Measurements from ENCODE around the gene CFAP299. TPM values are rescaled to one million over a fixed set of nuclear protein-coding genes. Genes with fewer than 3 reads are reported as not detected.

Gene CFAP299
- total RNA-seq, 6 experiments from 2014 or later, result not detected

GRCh38 chr4:80909938-80910337 is 574.4 kb downstream of the CFAP299 start:
- Histone ChIP-seq H3K9me3 (no peaks in the 10 kb centered on the region), H3K4me1 (no peaks in the 10 kb centered on the region), H3K4me3 (no peak overlapping the region), H3K27ac (no peak overlapping the region), H3K36me3 (no peaks in the 10 kb centered on the region), H3K27me3 (no peaks in the 10 kb centered on the region)
- no peak for DNase-seq
- WGBS (ENCODE audit: insufficient coverage, low coverage, low lambda C conversion rate, missing lambda C conversion rate), result 29% methylated on average over 1 of the region's 1 CpG
- ATAC-seq, result peak in 1 of 4 donors; percentile 80
- intact Hi-C loops (cut with DNase I), result no loop called here
- TF ChIP-seq CTCF (IDR thresholded peaks at IDR 0.05) (no peak), POLR2A (IDR thresholded peaks at IDR 0.05) (no peak)

GRCh38 chr4:80911458-80911857 is 575.9 kb downstream of the CFAP299 start:
- TF ChIP-seq POLR2A (IDR thresholded peaks at IDR 0.05), result no peak
- no peak for TF ChIP-seq CTCF (IDR thresholded peaks at IDR 0.05)
- no peak overlapping the region for H3K27ac ChIP-seq
- H3K9me3 ChIP-seq, result no peaks in the 10 kb centered on the region
- DNase-seq (no peak), ATAC-seq (no peak)
- no peaks in the 10 kb centered on the region for H3K36me3 ChIP-seq
- H3K27me3 ChIP-seq, result no peaks in the 10 kb centered on the region
- H3K4me1 ChIP-seq, result no peaks in the 10 kb centered on the region
- intact Hi-C loops (cut with DNase I), result no loop called here
- no peak overlapping the region for H3K4me3 ChIP-seq

- Histone ChIP-seq H3K27ac (no peak overlapping the region), H3K9me3 (no peaks in the 10 kb centered on the region), H3K4me3 (no peak overlapping the region), H3K36me3 (no peaks in the 10 kb centered on the region), H3K27me3 (no peaks in the 10 kb centered on the region), H3K4me1 (no peaks in the 10 kb centered on the region)
- 90% methylated on average over 4 of the region's 7 CpGs for WGBS (ENCODE audit: insufficient coverage, low coverage, low lambda C conversion rate, missing lambda C conversion rate)
- DNase-seq, result peak in 1 of 3 donors; percentile 22
- ATAC-seq, result peak in 1 of 4 donors; percentile 30
- TF ChIP-seq POLR2A (IDR thresholded peaks at IDR 0.05) (no peak), CTCF (IDR thresholded peaks at IDR 0.05) (no peak)
- intact Hi-C loops (cut with DNase I), result no loop called here
These were observed 576.8 kb downstream of the CFAP299 start for GRCh38 chr4:80912350-80912749.

- no peaks in the 10 kb centered on the region for H3K9me3 ChIP-seq
- H3K27ac ChIP-seq, result no peak overlapping the region
- 14% methylated on average over 3 of the region's 3 CpGs for WGBS (ENCODE audit: insufficient coverage, low coverage, low lambda C conversion rate, missing lambda C conversion rate)
- TF ChIP-seq CTCF (IDR thresholded peaks at IDR 0.05), result no peak
- no peak for TF ChIP-seq POLR2A (IDR thresholded peaks at IDR 0.05)
- H3K4me1 ChIP-seq, result no peaks in the 10 kb centered on the region
- intact Hi-C loops (cut with DNase I), result no loop called here
- no peak overlapping the region for H3K4me3 ChIP-seq
- ATAC-seq (peak in 3 of 4 donors; percentile 29 to 87 (median 44)), DNase-seq (peak in 1 of 3 donors; percentile 70)
- no peaks in the 10 kb centered on the region for H3K36me3 ChIP-seq
- H3K27me3 ChIP-seq, result no peaks in the 10 kb centered on the region
These were observed 577.9 kb downstream of the CFAP299 start for GRCh38 chr4:80913381-80913780.

- WGBS (ENCODE audit: insufficient coverage, low coverage, low lambda C conversion rate, missing lambda C conversion rate), result 17% methylated on average over 3 of the region's 3 CpGs
- intact Hi-C loops (cut with DNase I), result no loop called here
These were observed 581.2 kb downstream of the CFAP299 start for GRCh38 chr4:80916770-80917169.

More at GRCh38 chr4:80916770-80917169, 581.2 kb downstream of the CFAP299 start:
- Histone ChIP-seq H3K4me1 (no peaks in the 10 kb centered on the region), H3K27me3 (no peaks in the 10 kb centered on the region), H3K36me3 (no peaks in the 10 kb centered on the region), H3K27ac (no peak overlapping the region), H3K9me3 (no peaks in the 10 kb centered on the region), H3K4me3 (no peak overlapping the region)
- peak in 1 of 4 donors; percentile 43 for ATAC-seq
- TF ChIP-seq POLR2A (IDR thresholded peaks at IDR 0.05) (no peak), CTCF (IDR thresholded peaks at IDR 0.05) (no peak)
- no peak for DNase-seq

Data from right lobe of liver (tissue), 6 donors.